Measurements from ENCODE around the gene TTC29. TPM values are rescaled to one million over a fixed set of nuclear protein-coding genes. Genes with fewer than 3 reads are reported as not detected.

TTC29 gene
- total RNA-seq (2021) (0.21 and 0.33 TPM in 2 replicates), Bru-seq, nascent RNA (percentile 13 among the genes with signal in this experiment), BruChase-seq, experiment 1, labeled RNA remaining after a 2-hour chase (percentile 12 among the genes with signal in this experiment), BruChase-seq, experiment 2, labeled RNA remaining after a 6-hour chase (percentile 8 among the genes with signal in this experiment)
- long read RNA-seq = 0 reads

GRCh38 chr4:146945556-146946374, at the start of gene TTC29:
TTC29 (minus strand) TSS chr4:146945864; CDS start chr4:146939895, 5,969 bp downstream.
- no peak for TF ChIP-seq EZH2 (IDR thresholded peaks at IDR 0.05; ENCODE audit: borderline replicate concordance, low read depth, low read length, poor library complexity, severe bottlenecking)
- TF ChIP-seq, protein P1, sequence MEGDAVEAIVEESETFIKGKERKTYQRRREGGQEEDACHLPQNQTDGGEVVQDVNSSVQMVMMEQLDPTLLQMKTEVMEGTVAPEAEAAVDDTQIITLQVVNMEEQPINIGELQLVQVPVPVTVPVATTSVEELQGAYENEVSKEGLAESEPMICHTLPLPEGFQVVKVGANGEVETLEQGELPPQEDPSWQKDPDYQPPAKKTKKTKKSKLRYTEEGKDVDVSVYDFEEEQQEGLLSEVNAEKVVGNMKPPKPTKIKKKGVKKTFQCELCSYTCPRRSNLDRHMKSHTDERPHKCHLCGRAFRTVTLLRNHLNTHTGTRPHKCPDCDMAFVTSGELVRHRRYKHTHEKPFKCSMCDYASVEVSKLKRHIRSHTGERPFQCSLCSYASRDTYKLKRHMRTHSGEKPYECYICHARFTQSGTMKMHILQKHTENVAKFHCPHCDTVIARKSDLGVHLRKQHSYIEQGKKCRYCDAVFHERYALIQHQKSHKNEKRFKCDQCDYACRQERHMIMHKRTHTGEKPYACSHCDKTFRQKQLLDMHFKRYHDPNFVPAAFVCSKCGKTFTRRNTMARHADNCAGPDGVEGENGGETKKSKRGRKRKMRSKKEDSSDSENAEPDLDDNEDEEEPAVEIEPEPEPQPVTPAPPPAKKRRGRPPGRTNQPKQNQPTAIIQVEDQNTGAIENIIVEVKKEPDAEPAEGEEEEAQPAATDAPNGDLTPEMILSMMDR (conservative IDR thresholded peaks at IDR 0.05; ENCODE audit: low read depth, low read length) = no peak
- H3K27me3 ChIP-seq (replicated peaks; ENCODE audit: insufficient read depth, low read depth, low read length, poor library complexity) = peaks cover 8% of the 10 kb centered on the region
- ChIA-PET POLR2A (ENCODE audit: low non-redundant PET) (no interaction called here), CTCF (no interaction called here)
- no peaks in the 10 kb centered on the region for H3K9me3 ChIP-seq (ENCODE audit: low read depth, low read length, poor library complexity, severe bottlenecking)
- intact Hi-C loops (cut with micrococcal nuclease; ENCODE audit: unreplicated experiment) = no loop called here
- peak within 1 kb of the TSS; percentile 40 for H3K4me3 ChIP-seq (ENCODE audit: low read depth, low read length, poor library complexity, severe bottlenecking)
- BruUV-seq (replicated peaks) = no TSS peak
- H3K4me1 ChIP-seq (ENCODE audit: insufficient read depth, low read length, poor library complexity, severe bottlenecking) = peaks cover 8% of the 10 kb centered on the region
- no peaks in the 10 kb centered on the region for H3K36me3 ChIP-seq (ENCODE audit: insufficient read depth, low read length, poor library complexity, severe bottlenecking)
- peak; percentile 95 for DNase-seq (ENCODE audit: low spot score)
- H3K27ac ChIP-seq (ENCODE audit: low read depth, low read length, poor library complexity, severe bottlenecking) = no peak within 1 kb of the TSS

DNA sequence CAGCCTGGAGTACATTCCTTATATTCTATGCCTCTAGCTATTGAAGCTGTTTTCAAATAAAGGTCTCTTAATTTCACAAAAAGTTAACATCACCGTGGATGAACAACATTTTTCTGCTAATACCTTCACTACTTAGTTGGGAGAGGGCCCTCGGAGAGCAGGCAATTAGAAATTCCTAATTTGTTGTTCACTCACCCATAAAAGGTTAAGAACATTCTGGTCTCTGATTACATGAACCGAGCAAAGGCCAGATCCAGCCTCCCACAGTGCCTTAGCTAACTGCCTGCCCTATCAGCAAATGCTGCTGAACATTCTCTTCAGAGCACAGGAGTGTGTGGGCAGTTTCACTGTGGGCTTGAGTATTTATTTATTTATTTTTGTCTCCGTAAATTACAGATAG, 36.0 kb upstream of the TTC29 start:
- no peaks in the 10 kb centered on the region for H3K9me3 ChIP-seq (ENCODE audit: low read depth, low read length, poor library complexity, severe bottlenecking)
- H3K36me3 ChIP-seq (ENCODE audit: insufficient read depth, low read length, poor library complexity, severe bottlenecking) = no peaks in the 10 kb centered on the region
- TF ChIP-seq, protein P1 (conservative IDR thresholded peaks at IDR 0.05; ENCODE audit: low read depth, low read length) = no peak
- no peak for TF ChIP-seq EZH2 (IDR thresholded peaks at IDR 0.05; ENCODE audit: borderline replicate concordance, low read depth, low read length, poor library complexity, severe bottlenecking)
- no peaks in the 10 kb centered on the region for H3K27me3 ChIP-seq (replicated peaks; ENCODE audit: insufficient read depth, low read depth, low read length, poor library complexity)
- BruUV-seq (replicated peaks) = no TSS peak
- intact Hi-C loops (cut with micrococcal nuclease; ENCODE audit: unreplicated experiment) = no loop called here
- POLR2A ChIA-PET (ENCODE audit: low non-redundant PET) = no interaction called here
- CTCF ChIA-PET = no interaction called here
- no peak overlapping the region for H3K27ac ChIP-seq (ENCODE audit: low read depth, low read length, poor library complexity, severe bottlenecking)
- DNase-seq (ENCODE audit: low spot score) = no peak
- no peak overlapping the region for H3K4me3 ChIP-seq (ENCODE audit: low read depth, low read length, poor library complexity, severe bottlenecking)
- no peaks in the 10 kb centered on the region for H3K4me1 ChIP-seq (ENCODE audit: insufficient read depth, low read length, poor library complexity, severe bottlenecking)

DNA sequence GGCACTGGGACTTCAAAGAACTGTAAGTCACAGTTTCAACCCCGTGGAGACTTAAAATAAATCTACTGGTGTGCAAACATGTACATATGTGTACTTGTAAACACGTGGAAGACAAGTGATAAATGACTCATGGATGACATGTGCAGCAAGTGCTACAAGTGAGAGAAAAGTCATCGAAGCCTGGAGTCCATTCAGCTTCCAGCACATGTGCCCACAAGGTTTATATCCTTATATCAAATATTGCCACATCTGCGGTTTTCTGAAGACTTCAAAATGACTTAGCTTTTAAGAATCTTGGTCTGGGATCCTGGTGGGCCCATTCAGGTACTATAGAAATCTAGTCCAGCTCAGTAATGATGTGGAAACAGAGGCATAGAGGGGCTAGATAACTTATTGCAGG, 33.0 kb upstream of the TTC29 start:
- intact Hi-C loops (cut with micrococcal nuclease; ENCODE audit: unreplicated experiment) = no loop called here
- H3K9me3 ChIP-seq (ENCODE audit: low read depth, low read length, poor library complexity, severe bottlenecking) = no peaks in the 10 kb centered on the region
- no peaks in the 10 kb centered on the region for H3K4me1 ChIP-seq (ENCODE audit: insufficient read depth, low read length, poor library complexity, severe bottlenecking)
- H3K27ac ChIP-seq (ENCODE audit: low read depth, low read length, poor library complexity, severe bottlenecking) = no peak overlapping the region
- no TSS peak for BruUV-seq (replicated peaks)
- no peak for DNase-seq (ENCODE audit: low spot score)
- no peak for TF ChIP-seq EZH2 (IDR thresholded peaks at IDR 0.05; ENCODE audit: borderline replicate concordance, low read depth, low read length, poor library complexity, severe bottlenecking)
- TF ChIP-seq, protein P1 (conservative IDR thresholded peaks at IDR 0.05; ENCODE audit: low read depth, low read length) = no peak
- no peak overlapping the region for H3K4me3 ChIP-seq (ENCODE audit: low read depth, low read length, poor library complexity, severe bottlenecking)
- ChIA-PET POLR2A (ENCODE audit: low non-redundant PET) (no interaction called here), CTCF (no interaction called here)
- no peaks in the 10 kb centered on the region for H3K27me3 ChIP-seq (replicated peaks; ENCODE audit: insufficient read depth, low read depth, low read length, poor library complexity)
- H3K36me3 ChIP-seq (ENCODE audit: insufficient read depth, low read length, poor library complexity, severe bottlenecking) = no peaks in the 10 kb centered on the region

All from A673 (cell line).